LHCN-M2 (cell line): ENCODE measurements around the gene MYOG. TPM values are rescaled to one million over a fixed set of nuclear protein-coding genes. Genes with fewer than 3 reads are reported as not detected.
A peak's percentile ranks its signal among the peaks of the same experiment; 100 is the strongest.

Experiments used
- DNase-seq: peaks from one replicate; pipeline ENCODE4 v3.0.0-alpha.2; 2012; ENCODE audit warnings: low read depth
- total RNA-seq: library from RNA; depleted of rRNA; stranded (reverse); fragments of >200 nt; gene quantifications from 2 replicates; pipeline ENCODE4 v1.2.3, GENCODE V29; 2014

MYOG gene
- total RNA-seq, 1 experiment from 2014 or later = 5.7 TPM

- no peak for DNase-seq
These were observed 13.7 kb downstream of the MYOG start for GRCh38 chr1:203072002-203072602.

- peak; percentile 79 for DNase-seq
These were observed 16.6 kb downstream of the MYOG start for GRCh38 chr1:203069030-203069747.

DNA sequence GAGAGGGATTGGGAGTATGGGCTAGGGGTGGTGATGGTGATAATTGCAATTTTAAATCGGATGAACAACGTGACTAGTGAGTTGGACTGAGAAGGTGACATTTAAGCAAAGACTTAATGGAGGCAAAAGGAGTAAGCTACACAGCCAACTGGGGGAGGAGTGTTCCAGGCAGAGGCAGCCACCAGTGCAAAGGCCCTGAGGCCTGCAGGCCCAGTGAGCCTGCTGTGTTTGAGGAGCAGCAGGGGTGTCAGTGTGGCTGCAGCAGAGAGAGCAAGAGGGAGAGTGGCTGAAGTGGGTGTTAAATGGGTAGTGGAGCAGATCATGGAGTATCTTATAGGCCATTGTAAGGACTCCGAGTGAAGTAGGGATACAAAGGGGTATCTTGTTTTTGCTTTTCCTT lies 18.8 kb downstream of the MYOG start:
- DNase-seq = no peak

GRCh38 chr1:203065986-203066385 lies 19.8 kb downstream of the MYOG start:
- no peak for DNase-seq

GRCh38 chr1:203065191-203065590 lies 20.6 kb downstream of the MYOG start:
- peak; percentile 46 for DNase-seq

- DNase-seq = no peak
These were observed 22.5 kb downstream of the MYOG start for GRCh38 chr1:203063287-203063686.

DNA sequence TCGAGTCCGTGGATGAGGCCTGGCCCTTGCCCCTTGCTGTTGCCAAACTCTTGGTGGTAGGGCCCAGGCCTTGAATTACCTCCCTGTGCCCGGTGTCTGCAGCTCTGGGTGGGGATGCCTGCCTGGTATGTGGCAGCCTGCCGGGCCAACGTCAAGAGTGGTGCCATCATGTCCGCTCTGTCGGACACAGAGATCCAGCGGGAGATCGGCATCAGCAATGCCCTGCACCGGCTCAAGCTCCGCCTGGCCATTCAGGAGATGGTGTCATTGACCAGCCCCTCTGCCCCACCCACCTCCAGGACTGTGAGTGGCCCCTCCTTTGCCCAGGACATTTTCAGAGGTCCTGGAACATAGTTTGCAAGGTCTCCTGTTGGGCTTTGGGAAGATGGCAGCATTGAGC lies 25.7 kb downstream of the MYOG start:
- no peak for DNase-seq

- no peak for DNase-seq
These were observed 26.3 kb downstream of the MYOG start for GRCh38 chr1:203059485-203059884.

- DNase-seq = no peak
These were observed 27.2 kb downstream of the MYOG start for GRCh38 chr1:203058676-203058935.

DNA sequence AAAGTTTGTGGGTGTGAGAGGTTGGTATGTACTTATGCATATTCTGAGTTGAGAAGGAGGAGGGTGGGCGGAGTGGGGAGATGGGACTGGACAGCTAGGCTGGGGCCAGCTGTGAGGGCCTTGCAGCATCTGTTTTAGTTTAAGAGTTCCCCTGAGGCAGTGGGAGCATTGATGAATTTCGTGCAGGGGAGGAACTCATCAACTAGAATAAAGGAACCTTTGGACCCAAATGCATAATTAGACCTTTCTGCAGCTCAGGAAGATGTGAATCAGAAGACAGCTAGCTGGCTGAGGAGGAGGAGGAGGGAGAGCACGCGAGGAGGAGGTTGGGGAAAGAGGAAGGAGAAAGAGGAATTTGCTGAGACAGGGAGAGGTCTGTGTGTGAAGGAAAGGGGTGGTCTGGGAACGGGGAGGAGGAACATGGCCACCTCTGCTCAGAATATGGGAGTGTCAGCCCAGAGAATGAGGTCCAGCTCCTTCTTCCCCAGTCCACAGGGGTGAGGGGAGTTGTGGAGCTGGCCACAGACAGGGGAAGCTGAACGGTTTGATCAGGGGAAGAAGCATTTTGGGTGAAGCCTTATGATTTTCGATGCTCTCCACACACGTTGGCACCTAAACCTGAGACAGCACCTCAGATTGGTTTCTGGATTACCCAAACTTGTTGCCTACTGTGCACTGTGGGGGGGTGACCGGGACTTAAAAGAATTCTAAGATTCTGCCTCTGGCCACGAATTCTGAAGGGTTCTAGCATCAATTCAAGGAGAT lies 27.7 kb downstream of the MYOG start:
- no peak for DNase-seq

GRCh38 chr1:203056516-203056915 lies 29.3 kb downstream of the MYOG start:
- DNase-seq = no peak

GRCh38 chr1:203056012-203056411 lies 29.8 kb downstream of the MYOG start:
- no peak for DNase-seq

DNA sequence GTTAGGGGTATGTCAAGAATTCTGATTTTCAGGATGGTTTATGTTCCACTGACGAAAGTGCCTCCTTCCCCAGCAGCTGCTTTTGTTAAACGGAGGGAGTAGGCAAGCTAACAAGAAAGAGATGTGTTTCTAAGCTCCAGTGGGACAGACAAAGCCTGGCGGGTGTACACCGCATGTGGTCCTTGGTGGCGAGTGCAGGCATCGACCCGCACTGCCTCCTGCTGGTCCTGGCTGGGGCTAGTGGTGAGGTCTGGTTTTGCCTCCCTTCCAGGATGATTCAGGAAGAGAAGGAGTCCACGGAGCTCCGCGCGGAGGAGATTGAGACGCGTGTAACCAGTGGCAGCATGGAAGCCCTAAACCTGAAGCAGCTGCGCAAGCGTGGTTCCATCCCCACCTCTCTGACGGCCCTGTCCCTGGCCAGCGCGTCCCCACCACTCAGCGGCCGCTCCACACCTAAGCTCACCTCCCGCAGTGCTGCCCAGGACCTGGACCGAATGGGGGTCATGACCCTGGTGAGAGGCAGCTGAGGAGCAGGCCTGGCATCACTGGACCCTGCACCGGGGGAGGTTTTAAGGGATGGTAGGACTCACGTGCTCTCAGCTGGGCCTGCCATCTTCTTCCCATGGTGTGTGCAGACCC lies 30.5 kb downstream of the MYOG start:
- no peak for DNase-seq

DNA sequence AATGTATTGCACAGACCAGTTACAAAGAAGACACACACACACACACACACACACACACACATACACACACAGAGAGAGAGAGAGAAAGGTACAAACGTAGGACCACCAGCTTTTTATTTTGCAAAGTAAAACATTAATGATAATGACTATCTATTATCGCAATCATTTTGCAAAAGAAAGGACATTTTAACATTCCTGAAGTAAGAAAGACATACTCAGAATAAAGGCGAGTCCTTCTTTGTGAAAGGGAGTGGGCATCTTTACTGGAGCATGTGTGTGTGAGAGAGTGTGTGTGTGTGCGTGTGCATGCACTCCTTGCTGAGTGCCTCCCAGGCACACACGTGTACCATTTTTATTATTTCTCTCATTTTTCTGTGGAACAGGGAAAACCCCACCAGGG lies 31.2 kb downstream of the MYOG start:
- no peak for DNase-seq

DNA sequence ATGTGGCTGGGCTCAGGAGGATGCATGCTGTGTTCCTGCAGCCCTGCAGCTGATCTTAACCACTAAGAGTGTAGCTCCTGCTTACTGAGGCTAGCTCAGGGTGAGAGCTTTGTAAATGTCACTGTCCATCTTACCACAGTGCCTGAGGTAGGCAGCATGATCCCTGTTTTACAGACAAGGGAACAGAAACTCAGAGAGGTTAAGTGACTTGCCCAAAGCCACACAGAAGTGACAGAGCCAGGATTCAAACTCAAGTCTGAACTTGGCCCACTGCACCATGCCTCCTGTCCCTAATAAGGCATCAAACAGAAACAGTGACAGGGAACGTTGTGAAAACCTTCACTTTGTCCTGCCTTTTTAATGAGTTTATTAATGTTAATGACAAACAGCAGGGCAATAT lies 31.6 kb downstream of the MYOG start:
- DNase-seq = no peak

DNA sequence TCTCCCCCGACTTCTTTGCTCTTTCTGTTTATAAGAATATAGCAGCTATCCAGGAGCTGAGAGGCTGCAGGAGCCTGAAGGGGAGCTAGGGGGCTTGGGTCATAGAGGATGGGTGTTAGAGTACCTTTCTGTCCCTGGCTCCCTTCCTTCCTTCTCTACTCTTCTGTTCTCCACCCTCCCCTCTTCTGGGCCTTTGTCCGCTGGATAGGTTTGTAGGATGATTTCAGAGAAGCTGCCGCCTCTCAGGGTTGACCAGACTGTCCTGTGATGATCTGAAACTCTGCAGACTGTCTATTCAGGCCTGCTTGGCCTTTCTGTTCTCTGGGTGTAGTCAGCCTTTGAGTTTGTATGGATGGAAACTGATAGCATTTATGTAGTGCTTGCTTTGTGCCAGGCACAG lies 33.2 kb downstream of the MYOG start:
- DNase-seq = peak; percentile 12

DNA sequence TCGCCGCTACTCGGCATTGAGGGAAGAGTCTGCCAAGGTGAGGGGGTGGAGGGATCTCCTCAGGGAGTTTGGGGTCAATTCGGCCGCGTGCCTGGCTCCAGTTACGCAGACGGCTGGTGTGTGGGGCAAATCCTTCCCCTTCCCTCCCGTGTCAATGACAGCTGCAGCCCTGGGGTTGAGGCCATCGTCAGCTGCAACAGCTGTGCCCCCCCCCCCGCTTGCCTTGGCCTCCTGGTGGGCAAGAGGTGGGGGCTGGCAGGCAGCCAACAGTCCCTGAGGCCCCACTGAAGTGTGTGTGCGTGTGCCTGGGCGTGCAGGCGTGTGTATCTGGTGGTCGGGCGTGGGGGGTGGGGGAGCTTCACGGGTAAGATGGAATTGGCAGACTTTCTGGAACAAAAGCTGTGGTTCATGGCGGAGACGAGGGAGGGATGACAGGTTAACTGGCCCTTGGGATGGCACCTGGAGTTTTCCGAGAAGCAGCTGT lies 33.9 kb downstream of the MYOG start:
- DNase-seq = peak; percentile 94

- no peak for DNase-seq
These were observed 35.0 kb downstream of the MYOG start for GRCh38 chr1:203050826-203051225.

- peak; percentile 46 for DNase-seq
These were observed 36.1 kb downstream of the MYOG start for GRCh38 chr1:203049576-203050180.

DNA sequence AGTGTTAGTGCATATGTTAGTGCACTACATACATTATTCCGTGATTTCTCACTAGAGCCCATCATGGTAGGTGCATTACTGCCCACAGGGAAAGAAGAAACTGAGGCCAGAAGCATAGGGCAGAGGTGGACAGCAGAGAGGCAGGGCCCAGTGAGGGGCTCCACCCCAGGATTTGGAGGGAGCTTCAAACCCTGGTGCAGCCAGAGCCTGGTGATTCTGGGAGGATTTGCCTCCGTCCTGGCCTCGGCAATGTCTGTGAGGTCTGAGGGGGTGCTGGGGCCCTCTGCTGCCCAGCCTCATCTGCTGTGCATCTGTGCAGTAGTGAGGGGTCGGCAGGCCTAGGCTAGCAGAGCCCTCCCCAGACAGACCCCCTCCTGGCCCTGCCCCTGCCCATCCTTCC lies 36.7 kb downstream of the MYOG start:
- no peak for DNase-seq

DNA sequence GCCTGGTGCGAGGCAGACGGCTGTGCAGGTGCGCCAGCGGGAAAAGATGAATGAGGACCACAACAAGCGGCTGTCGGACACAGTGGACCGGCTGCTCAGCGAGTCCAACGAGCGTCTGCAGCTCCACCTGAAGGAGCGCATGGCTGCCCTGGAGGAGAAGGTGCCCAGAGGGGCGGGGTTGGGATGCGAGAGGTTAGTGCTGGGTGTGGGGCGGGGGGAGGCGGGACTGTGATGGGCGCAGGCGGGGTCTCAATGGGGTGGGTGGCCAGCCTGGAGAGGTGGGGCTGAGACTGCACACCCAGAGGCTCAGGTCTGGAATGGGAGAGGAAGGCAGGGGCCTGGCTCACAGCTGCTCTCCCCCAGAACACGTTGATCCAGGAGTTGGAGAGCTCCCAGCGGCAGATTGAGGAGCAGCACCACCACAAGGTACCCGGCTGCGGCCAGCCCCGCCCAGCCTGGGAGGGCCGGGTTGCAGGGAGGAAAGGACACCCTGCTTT lies 37.2 kb downstream of the MYOG start:
- no peak for DNase-seq

- no peak for DNase-seq
These were observed 37.7 kb downstream of the MYOG start for GRCh38 chr1:203048086-203048485.
